ENCODE data around the gene JUND. TPM values are rescaled to one million over a fixed set of nuclear protein-coding genes. Genes with fewer than 3 reads are reported as not detected.

JUND gene
- polyA plus RNA-seq, 3 donors, result 22.5 to 1,792 (median 86.9) TPM

GRCh38 chr19:18262144-18262543, 19.3 kb downstream of the JUND start:
- Mint-ChIP-seq H3K27ac (peak overlapping the region in 1 of 7 donors; percentile 71), H3K27me3 (ENCODE audit: low read depth in 3 of 3) (peaks cover 0 to 2% (median 0%) of the 10 kb centered on the region in 3 donors), H3K4me3 (no peak overlapping the region), H3K4me1 (peaks cover 1% of the 10 kb centered on the region), H3K36me3 (peaks cover 14 to 15% of the 10 kb centered on the region in 2 donors), H3K9me3 (no peaks in the 10 kb centered on the region)
- no peak for TF ChIP-seq CTCF (IDR thresholded peaks at IDR 0.05)
- Histone ChIP-seq H3K9me3 (replicated peaks in 1 of 2; ENCODE audit: control insufficient read depth in 1 of 2, insufficient read depth in 1 of 2, low read length in 2 of 2) (no peaks in the 10 kb centered on the region), H3K79me2 (ENCODE audit: insufficient read depth, low read length) (no peaks in the 10 kb centered on the region), H3K27ac (ENCODE audit: low read depth in 1 of 2, low read length in 2 of 2) (no peak overlapping the region), H4K20me1 (ENCODE audit: insufficient read depth, low read length) (peaks cover 11% of the 10 kb centered on the region), H3K36me3 (replicated peaks in 1 of 2; ENCODE audit: control insufficient read depth in 1 of 2, insufficient read depth in 2 of 2, low read length in 2 of 2) (peaks cover 5 to 15% of the 10 kb centered on the region in 2 donors), H3K27me3 (ENCODE audit: control insufficient read depth in 2 of 2, insufficient read depth in 2 of 2, low read length in 2 of 2) (no peaks in the 10 kb centered on the region), H3K9ac (ENCODE audit: insufficient read depth, low read length, poor library complexity, severe bottlenecking) (no peak overlapping the region), H3K4me1 (ENCODE audit: control insufficient read depth in 1 of 2, insufficient read depth in 2 of 2, low read length in 2 of 2) (no peaks in the 10 kb centered on the region), H3K4me2 (replicated peaks; ENCODE audit: extremely low read depth, low read length, poor library complexity, severe bottlenecking) (no peak overlapping the region), H2AFZ (ENCODE audit: insufficient read depth, low read depth, low read length, poor library complexity, severe bottlenecking) (no peak overlapping the region), H3K4me3 (replicated peaks in 1 of 3; ENCODE audit: low read depth in 2 of 3, low read length in 3 of 3) (no peak overlapping the region)
- intact Hi-C loops (cut with micrococcal nuclease), result no loop called here
- no peak for DNase-seq

DNA sequence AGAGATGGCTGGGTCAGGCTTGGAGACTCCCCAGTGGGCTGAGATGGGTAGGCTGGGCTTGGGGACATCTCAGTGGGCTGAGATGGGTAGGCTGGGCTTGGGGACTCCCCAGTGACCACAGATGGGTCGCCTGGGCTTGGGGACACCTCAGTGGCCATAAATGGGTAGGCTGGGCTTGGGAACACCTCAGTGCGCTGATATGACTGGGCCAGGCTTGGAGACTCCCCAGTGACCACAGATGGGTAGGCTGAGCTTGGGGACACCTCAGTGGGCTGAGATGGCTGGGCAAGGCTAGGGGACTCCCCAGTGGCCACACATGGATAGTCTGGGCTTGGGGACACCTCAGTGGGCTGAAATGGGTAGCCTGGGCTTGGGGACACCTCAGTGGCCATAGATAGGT, 19.9 kb downstream of the JUND start:
- Histone ChIP-seq H3K4me2 (replicated peaks; ENCODE audit: extremely low read depth, low read length, poor library complexity, severe bottlenecking) (no peak overlapping the region), H3K27me3 (ENCODE audit: control insufficient read depth in 2 of 2, insufficient read depth in 2 of 2, low read length in 2 of 2) (no peaks in the 10 kb centered on the region), H3K9ac (ENCODE audit: insufficient read depth, low read length, poor library complexity, severe bottlenecking) (no peak overlapping the region), H3K79me2 (ENCODE audit: insufficient read depth, low read length) (no peaks in the 10 kb centered on the region), H3K4me1 (ENCODE audit: control insufficient read depth in 1 of 2, insufficient read depth in 2 of 2, low read length in 2 of 2) (no peaks in the 10 kb centered on the region), H3K9me3 (replicated peaks in 1 of 2; ENCODE audit: control insufficient read depth in 1 of 2, insufficient read depth in 1 of 2, low read length in 2 of 2) (no peaks in the 10 kb centered on the region), H3K4me3 (replicated peaks in 1 of 3; ENCODE audit: low read depth in 2 of 3, low read length in 3 of 3) (no peak overlapping the region), H2AFZ (ENCODE audit: insufficient read depth, low read depth, low read length, poor library complexity, severe bottlenecking) (no peak overlapping the region), H3K36me3 (replicated peaks in 1 of 2; ENCODE audit: control insufficient read depth in 1 of 2, insufficient read depth in 2 of 2, low read length in 2 of 2) (peaks cover 0 to 8% of the 10 kb centered on the region in 2 donors), H3K27ac (ENCODE audit: low read depth in 1 of 2, low read length in 2 of 2) (no peak overlapping the region), H4K20me1 (ENCODE audit: insufficient read depth, low read length) (peaks cover 11% of the 10 kb centered on the region)
- peak in 1 of 3 donors; percentile 31 for DNase-seq
- no peak for TF ChIP-seq CTCF (IDR thresholded peaks at IDR 0.05)
- Mint-ChIP-seq H3K9me3 (no peaks in the 10 kb centered on the region), H3K4me1 (peaks cover 1% of the 10 kb centered on the region), H3K27me3 (ENCODE audit: low read depth in 3 of 3) (peaks cover 0 to 2% (median 0%) of the 10 kb centered on the region in 3 donors), H3K36me3 (peaks cover 8% of the 10 kb centered on the region in 2 donors), H3K4me3 (peak overlapping the region in 1 of 2 donors; percentile 24), H3K27ac (no peak overlapping the region)
- 83% methylated on average over 2 of the region's 2 CpGs for WGBS (ENCODE audit: insufficient coverage)
- intact Hi-C loops (cut with micrococcal nuclease), result no loop called here
